GM23248 (cell line): ENCODE results near the gene MYCBP2. TPM values are rescaled to one million over a fixed set of nuclear protein-coding genes. Genes with fewer than 3 reads are reported as not detected.
"Not testable (repeated sequence)": the region's sequence is repeated elsewhere in the genome, so short reads cannot be mapped to it uniquely, and the experiment has no call there.

ENCODE experiments used
- DNase-seq: peaks from one replicate; pipeline ENCODE4 v3.0.0-alpha.2; 2015
- H2AFZ ChIP-seq: fragments of 200-600 bp; sonication (generic); 2 replicates; pipeline ENCODE4 v1.6.1; 2016; ENCODE audit warnings: antibody characterized with exemption
- H3F3A ChIP-seq: fragments of 200-600 bp; sonication (generic); 2 replicates; pipeline ENCODE4 v1.6.1; 2016; ENCODE audit warnings: mild to moderate bottlenecking, antibody characterized with exemption, mixed run types; ENCODE audit not compliant: insufficient read depth
- H3K27ac ChIP-seq: fragments of 200-600 bp; sonication (generic); 2 replicates; pipeline ENCODE4 v1.5.1; 2016; ENCODE audit warnings: mild to moderate bottlenecking
- H3K27me3 ChIP-seq: fragments of 200-600 bp; sonication (generic); replicated peaks from 2 replicates; pipeline ENCODE4 v1.6.1; 2016; ENCODE audit warnings: mild to moderate bottlenecking; ENCODE audit not compliant: insufficient read depth
- H3K36me3 ChIP-seq: fragments of 200-600 bp; sonication (generic); 2 replicates; pipeline ENCODE4 v1.6.1; 2016; ENCODE audit warnings: low read depth, mild to moderate bottlenecking
- H3K4me1 ChIP-seq: fragments of 200-600 bp; sonication (generic); 2 replicates; pipeline ENCODE4 v1.6.1; 2016; ENCODE audit warnings: mild to moderate bottlenecking; ENCODE audit not compliant: insufficient read depth
- H3K4me2 ChIP-seq: fragments of 200-600 bp; sonication (generic); one replicate; pipeline ENCODE4 v1.6.1; 2016; ENCODE audit warnings: mild to moderate bottlenecking; ENCODE audit not compliant: unreplicated experiment
- H3K4me3 ChIP-seq: fragments of 200-600 bp; sonication (generic); 2 replicates; pipeline ENCODE4 v1.5.1; 2016; ENCODE audit warnings: mild to moderate bottlenecking
- H3K79me2 ChIP-seq: fragments of 200-600 bp; sonication (generic); 2 replicates; pipeline ENCODE4 v1.6.1; 2016; ENCODE audit warnings: mild to moderate bottlenecking; ENCODE audit not compliant: insufficient read depth
- H3K9ac ChIP-seq: fragments of 200-600 bp; sonication (generic); 2 replicates; pipeline ENCODE4 v1.6.1; 2016; ENCODE audit warnings: mild to moderate bottlenecking
- H3K9me2 ChIP-seq: fragments of 200-600 bp; sonication (generic); 2 replicates; pipeline ENCODE4 v1.6.1; 2016; ENCODE audit warnings: mixed run types, mild to moderate bottlenecking, moderate library complexity; ENCODE audit not compliant: insufficient read depth
- H3K9me3 ChIP-seq: fragments of 200-600 bp; sonication (generic); one replicate; pipeline ENCODE4 v1.6.1; 2017; ENCODE audit warnings: low read depth
- H4K20me1 ChIP-seq: fragments of 200-600 bp; sonication (generic); 2 replicates; pipeline ENCODE4 v1.6.0; 2016; ENCODE audit not compliant: insufficient read depth
- EZH2 ChIP-seq: fragments of 200-600 bp; sonication (generic); IDR thresholded peaks from 2 replicates; pipeline ENCODE4 v1.6.1; 2018; ENCODE audit warnings: antibody characterized with exemption, mild to moderate bottlenecking; ENCODE audit not compliant: insufficient read depth, poor library complexity, severe bottlenecking
- EZH2phosphoT487 ChIP-seq: fragments of 200-600 bp; sonication (generic); IDR thresholded peaks from 2 replicates; pipeline ENCODE4 v1.6.1; 2018; ENCODE audit warnings: antibody characterized with exemption, moderate library complexity, mild to moderate bottlenecking, low read depth; ENCODE audit not compliant: insufficient read depth
- WGBS, 2 experiments: methylation state at CpG; one replicate each; pipeline ENCODE4 v1.1.6; 2015 to 2017; ENCODE audit warnings: low lambda C conversion rate in 2 of 2, low coverage in 1 of 2; ENCODE audit errors: missing lambda C conversion rate in 2 of 2; 5-methylcytosine and 5-hydroxymethylcytosine counted together
- in situ Hi-C: fragments of 300-500 bp; cut with MboI; formaldehyde crosslinking; loops from 2 replicates; pipeline ENCODE4 v1.15.0; 2020
- polyA plus RNA-seq: library from polyadenylated mRNA; unstranded; fragments of >200 nt; fragmentation: Nextera tagmentation; extraction: Ambion mirVana; gene quantifications from 2 replicates; pipeline ENCODE4 v1.2.1, GENCODE V29; 2016
- total RNA-seq: library from RNA; depleted of rRNA; stranded (reverse); fragments of >200 nt; shearing (Covaris generic); gene quantifications from 2 replicates; pipeline ENCODE4 v1.2.3, GENCODE V29; 2014

MYCBP2 gene
- total and polyA plus RNA-seq, 2 experiments from 2014 or later = 27.4 to 61.8 TPM

DNA sequence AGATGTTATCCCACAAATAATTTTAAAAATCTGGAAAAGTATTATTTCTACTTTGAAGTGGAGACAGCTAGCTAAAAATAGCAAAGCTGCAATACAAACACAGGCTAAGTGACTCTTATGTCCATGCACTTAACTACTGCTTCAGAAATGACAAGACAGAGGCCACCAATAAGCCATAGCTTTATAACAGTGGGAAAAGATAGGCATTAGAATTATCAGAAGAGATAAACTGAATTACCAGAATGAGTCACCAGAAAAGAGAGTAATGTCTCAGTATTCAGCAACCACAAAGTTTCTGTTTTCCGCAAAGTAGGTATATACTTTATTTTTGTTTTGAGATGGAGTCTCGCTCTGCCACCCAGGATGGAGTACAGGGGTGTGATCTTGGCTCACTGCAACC lies 317.9 kb downstream of the MYCBP2 start:
- Histone ChIP-seq H3K4me1 (0 out of 2 replicates have a peak, but pooled peaks cover 5% of the 10 kb centered on the region), H3K9me2 (no peaks in the 10 kb centered on the region), H3K4me2 (no peak overlapping the region), H3K27ac (no peak overlapping the region), H3K4me3 (no peak overlapping the region), H3K36me3 (peaks cover 56% of the 10 kb centered on the region), H3K79me2 (peaks cover 100% of the 10 kb centered on the region), H3K9me3 (no peaks in the 10 kb centered on the region), H4K20me1 (peaks cover 10% of the 10 kb centered on the region; the same call in 1 of the 2 replicates), H3K27me3 (no peaks in the 10 kb centered on the region), H3F3A (peaks cover 12% of the 10 kb centered on the region; the same call in 1 of the 2 replicates), H2AFZ (no peak overlapping the region), H3K9ac (no peak overlapping the region)
- 98 to 100% methylated on average over 2 of the region's 2 CpGs for WGBS, 2 experiments
- DNase-seq = no peak
- in situ Hi-C loops = no loop called here
- TF ChIP-seq EZH2 (no peak), EZH2phosphoT487 (no peak)

DNA sequence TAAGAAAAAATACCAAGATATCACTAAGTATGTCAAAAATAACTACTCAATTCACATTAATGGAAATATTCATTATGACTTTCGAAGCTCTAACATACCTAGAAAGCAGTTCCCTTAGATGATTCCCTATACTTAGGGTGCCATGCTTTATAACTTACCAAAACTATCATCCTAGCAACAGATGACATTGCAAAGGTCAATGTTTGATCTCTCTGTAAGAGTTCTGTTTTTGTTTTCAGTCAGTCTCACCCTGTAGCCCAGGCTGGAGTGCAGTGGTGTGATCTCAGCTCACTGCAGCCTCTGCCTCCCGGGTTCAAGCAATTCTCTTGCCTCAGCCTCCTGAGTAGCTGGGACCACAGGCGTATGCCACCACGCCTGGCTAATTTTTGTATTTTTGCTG lies 318.6 kb downstream of the MYCBP2 start:
- DNase-seq, H4K20me1 ChIP-seq, in situ Hi-C loops, H3K4me2 ChIP-seq, H2AFZ ChIP-seq, H3K9ac ChIP-seq, H3K27ac ChIP-seq, H3K9me2 ChIP-seq, H3K27me3 ChIP-seq, H3K9me3 ChIP-seq, H3K4me3 ChIP-seq, H3K4me1 ChIP-seq: not testable (repeated sequence)
- Histone ChIP-seq H3F3A (peaks cover 17% of the 10 kb centered on the region; the same call in 1 of the 2 replicates), H3K36me3 (peaks cover 49% of the 10 kb centered on the region), H3K79me2 (peaks cover 99% of the 10 kb centered on the region)
- WGBS, 2 experiments = 88 to 99% methylated on average over 4 of the region's 4 CpGs

DNA sequence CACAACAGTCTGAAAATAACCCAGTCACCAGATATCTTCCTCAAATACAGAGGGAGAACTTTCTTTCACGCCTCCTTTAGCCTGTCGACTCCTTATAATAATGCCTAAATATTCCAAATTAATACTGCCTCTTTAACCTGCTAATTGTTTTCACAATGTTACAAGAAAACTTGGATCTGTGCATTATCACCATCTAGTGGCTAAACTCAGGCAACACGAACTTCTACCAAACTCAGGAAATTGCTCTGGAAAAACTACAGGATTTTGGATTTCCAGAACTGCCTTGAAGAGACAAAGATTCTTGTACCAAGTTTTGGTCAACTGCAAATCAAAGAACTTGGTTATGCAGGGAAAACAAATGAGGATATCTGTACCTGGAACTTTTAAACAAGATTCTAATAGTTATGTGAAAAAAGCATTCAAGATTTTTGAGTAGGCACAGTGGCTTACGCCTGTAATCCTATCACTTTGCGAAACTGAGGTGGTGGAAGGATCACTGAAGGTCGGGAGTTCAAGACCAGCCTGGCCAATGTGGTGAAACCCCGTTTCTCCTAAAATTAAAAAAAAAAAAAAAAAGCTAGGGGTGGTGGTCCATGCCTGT lies 324.2 kb downstream of the MYCBP2 start:
- TF ChIP-seq EZH2 (no peak), EZH2phosphoT487 (no peak)
- 47 to 50% methylated on average over 7 of the region's 7 CpGs for WGBS, 2 experiments
- in situ Hi-C loops = no loop called here
- Histone ChIP-seq H3K4me2 (no peak overlapping the region), H3K27ac (no peak overlapping the region), H3K9me3 (no peaks in the 10 kb centered on the region), H2AFZ (no peak overlapping the region), H3K9me2 (no peaks in the 10 kb centered on the region), H3K36me3 (peaks cover 41% of the 10 kb centered on the region; the same call in 1 of the 2 replicates), H3F3A (peaks cover 60% of the 10 kb centered on the region), H3K79me2 (peaks cover 57% of the 10 kb centered on the region), H4K20me1 (no peaks in the 10 kb centered on the region), H3K9ac (no peak overlapping the region), H3K4me1 (peaks cover 20% of the 10 kb centered on the region; the same call in 1 of the 2 replicates), H3K27me3 (no peaks in the 10 kb centered on the region), H3K4me3 (no peak overlapping the region)
- peak; percentile 66 for DNase-seq

DNA sequence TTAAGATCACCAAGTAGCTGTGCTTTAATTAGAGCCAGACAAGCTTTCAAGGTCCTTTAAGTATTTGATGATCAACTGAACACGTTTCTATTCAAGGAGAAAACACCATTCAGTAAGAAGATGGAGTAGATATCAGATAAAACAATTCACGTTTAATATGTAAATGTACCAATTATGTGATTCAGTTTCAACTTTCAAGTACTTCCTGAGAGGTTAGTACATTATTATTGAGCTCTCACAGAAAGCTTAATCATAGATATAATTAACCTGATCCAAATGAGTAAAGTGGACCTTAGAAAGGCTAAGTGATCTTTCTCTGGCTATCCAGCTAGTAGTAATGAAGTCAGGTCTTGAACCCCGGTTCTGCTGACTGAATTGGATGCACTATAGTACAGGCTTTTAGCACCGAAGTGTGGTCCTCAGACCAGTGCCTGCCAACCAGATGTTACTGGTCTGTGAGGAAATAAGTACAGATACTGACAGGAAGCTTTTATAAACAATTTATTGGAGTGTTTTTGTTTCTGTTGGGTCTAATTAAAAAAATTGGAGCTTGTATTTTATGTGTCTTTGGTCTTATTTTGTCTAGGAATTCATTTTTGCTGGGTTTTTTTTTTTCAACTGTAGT lies 324.8 kb downstream of the MYCBP2 start:
- H3K36me3 ChIP-seq = peaks cover 36% of the 10 kb centered on the region; the same call in 1 of the 2 replicates
- no peak overlapping the region for H2AFZ ChIP-seq
- peaks cover 20% of the 10 kb centered on the region; the same call in 1 of the 2 replicates for H3K4me1 ChIP-seq
- no peaks in the 10 kb centered on the region for H4K20me1 ChIP-seq
- H3K9ac ChIP-seq = no peak overlapping the region
- H3K9me2 ChIP-seq = no peaks in the 10 kb centered on the region
- WGBS, 2 experiments = 16 to 20% methylated on average over 4 of the region's 4 CpGs
- no peak for DNase-seq
- no peak overlapping the region for H3K27ac ChIP-seq
- no peak overlapping the region for H3K4me3 ChIP-seq
- no peak overlapping the region for H3K4me2 ChIP-seq
- no peak for TF ChIP-seq EZH2
- no peak for TF ChIP-seq EZH2phosphoT487
- H3K79me2 ChIP-seq = peaks cover 57% of the 10 kb centered on the region
- no peaks in the 10 kb centered on the region for H3K27me3 ChIP-seq
- H3F3A ChIP-seq = peaks cover 60% of the 10 kb centered on the region
- H3K9me3 ChIP-seq = no peaks in the 10 kb centered on the region
- in situ Hi-C loops = no loop called here
